HG03139 (cell line): ENCODE data around the gene ITPR2.
"Not testable (repeated sequence)": the region's sequence is repeated elsewhere in the genome, so short reads cannot be mapped to it uniquely, and the experiment has no call there.

Experiments used
- ATAC-seq: cut with Tn5 transposase; IDR thresholded peaks from one replicate; pipeline ENCODE4 v1.9.1; 2021; ENCODE audit not compliant: unreplicated experiment

ITPR2 gene

DNA sequence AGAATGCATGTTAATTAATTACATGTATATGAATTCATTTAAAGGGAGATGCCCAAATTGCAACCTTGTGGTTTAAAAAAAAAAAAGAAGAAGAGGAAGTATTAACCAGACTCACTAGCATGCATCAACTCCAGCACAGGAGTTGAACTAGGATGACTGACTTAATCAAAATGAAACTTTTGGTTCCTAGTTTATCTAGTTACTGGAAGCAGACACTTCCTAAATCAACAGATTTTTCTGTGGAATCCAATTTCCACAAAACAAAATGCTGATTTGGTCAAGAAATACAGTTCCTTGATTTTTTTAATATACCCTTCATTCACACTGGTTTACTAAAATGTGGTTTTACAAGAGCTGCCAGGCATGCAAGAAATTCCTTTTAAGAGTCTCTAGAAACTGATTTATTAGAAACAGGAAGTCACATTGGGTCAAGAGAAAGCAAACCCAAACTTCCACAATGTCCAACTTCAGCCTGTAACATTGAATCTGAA is 41.6 kb downstream of the ITPR2 start:
- no peak for ATAC-seq

GRCh38 chr12:26790645-26790994 is 42.4 kb downstream of the ITPR2 start:
- no peak for ATAC-seq

DNA sequence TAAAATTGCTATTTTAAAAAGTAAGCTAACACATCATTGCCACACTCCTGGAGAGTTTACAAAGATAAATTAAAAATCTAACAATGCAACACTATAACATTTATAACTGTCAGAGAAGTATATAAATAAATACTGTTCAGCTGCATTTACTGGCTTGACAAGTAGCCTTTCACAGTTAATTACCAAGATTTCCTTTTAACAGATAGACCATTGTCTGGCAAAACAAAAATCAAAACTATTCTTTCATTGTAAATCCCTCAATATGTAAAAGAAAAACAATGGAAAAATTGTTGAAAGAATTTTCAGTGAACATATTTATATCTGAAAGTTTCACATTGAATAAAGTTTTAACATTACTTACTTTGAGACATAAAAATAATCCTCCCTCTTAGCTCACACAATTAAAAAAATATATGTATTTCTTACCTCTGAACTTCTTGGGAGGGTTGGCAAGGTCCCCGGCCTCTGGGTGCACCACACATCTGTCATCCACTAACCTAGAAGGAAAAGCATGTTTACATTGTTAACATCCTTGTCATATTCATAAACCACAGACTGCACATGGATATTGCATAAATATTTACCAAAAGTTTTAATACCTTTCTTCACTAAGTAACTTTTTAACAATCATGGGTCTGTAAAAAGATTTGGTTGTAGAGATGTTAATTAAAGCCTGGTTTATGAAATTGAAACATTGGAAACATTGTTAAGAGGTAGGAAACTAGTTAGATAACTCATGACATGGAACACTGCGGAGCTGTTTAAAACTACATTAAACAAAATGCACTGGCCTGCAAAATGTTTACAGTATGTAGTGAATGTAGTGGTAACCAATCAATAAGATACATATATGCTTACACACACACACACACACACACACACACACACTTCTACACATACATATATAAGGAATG is 43.0 kb downstream of the ITPR2 start:
- no peak for ATAC-seq

DNA sequence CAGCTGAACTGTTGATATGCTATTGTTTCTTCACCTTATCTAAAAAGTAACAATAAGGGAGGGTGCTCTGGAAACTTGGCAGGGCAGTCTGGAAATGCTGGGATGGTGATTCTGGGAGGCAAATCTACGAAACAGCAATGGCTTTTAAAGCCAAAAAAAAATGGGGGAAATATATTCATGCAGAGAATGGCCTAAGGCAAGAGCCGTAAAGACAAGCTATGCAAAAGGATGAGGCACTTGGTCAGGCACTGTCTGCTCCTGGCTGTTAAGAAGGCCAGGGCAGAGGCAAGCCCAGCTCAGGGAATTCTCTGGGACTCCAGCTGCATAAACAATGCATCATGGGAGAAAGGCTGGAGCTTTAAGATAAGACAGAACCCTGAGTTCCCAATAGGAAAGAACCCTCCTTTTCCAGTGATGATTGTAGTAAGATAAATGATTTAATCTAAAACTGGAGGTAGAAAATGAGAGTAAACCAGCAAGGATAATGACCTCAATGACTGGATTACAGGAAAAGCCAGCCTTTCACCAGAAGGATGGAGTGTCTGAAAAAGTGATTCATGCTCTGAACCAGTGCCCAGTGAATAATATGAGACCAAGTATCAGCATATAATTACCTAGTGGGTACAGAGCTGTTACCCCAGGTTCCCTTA is 46.0 kb downstream of the ITPR2 start:
- no peak for ATAC-seq

DNA sequence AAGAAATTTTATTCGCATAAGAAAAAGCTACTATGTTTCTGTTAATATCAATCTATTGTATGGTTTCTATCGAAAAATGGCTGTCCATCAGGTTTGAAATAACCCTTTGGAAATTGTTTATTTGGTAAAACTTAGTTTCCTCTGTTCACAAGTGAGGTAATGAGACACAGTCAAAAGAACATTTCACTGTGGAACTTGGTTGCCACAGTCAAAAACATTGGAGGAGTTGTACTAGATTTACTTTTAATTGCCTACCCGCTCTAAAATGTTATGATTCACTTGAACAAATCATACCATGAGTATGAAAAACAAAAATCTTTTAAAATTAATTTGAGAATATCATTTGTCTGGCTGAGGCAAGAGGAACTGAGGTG is 46.5 kb downstream of the ITPR2 start:
- no peak for ATAC-seq

DNA sequence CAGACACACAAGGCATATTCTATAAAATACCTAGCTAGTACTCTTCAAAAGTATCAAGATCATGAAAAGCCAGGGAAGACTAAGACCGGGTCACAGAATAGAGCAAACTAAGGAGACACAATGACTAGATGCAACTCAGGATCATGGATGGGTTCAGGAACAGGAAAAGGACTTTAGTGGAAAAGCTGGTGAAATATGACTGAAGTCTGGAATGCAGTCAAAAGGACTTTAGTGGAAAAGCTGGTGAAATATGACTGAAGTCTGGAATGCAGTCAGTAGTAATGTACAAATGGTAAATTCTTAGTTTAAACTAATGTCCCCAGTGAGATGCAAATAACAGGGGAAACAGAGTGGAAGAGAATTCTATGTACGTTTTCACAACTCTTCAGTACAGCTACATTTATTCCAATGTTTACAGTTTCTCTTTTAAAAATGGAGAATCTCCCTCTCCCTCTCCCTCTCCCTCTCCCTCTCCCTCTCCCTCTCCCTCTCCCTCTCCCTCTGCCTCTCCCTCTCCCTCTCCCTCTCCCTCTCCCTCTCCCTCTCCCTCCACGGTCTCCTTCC is 49.1 kb downstream of the ITPR2 start:
- not testable (repeated sequence) for ATAC-seq

DNA sequence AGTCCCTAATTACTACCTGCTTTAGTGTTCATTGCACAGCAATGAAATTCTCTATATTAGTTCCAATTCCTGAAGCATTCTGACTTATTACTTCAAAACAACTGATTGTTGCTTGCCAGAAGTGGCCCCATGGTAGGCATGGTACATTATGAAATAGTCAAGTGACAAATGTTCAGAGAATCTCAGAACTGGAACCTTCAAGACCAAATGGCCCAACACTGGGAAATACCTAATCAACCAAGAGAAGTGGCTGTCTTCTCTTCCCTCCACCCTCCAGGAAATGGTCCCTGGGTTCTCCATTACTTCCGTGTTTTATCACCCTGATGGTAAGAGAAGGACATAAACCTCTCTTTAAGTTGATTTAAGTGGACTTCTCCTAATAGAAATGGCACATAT is 49.9 kb downstream of the ITPR2 start:
- no peak for ATAC-seq

GRCh38 chr12:26782372-26783130 is 50.4 kb downstream of the ITPR2 start:
- ATAC-seq: no peak

- ATAC-seq: not testable (repeated sequence)
Observed at GRCh38 chr12:26780656-26781055, 52.3 kb downstream of the ITPR2 start.

DNA sequence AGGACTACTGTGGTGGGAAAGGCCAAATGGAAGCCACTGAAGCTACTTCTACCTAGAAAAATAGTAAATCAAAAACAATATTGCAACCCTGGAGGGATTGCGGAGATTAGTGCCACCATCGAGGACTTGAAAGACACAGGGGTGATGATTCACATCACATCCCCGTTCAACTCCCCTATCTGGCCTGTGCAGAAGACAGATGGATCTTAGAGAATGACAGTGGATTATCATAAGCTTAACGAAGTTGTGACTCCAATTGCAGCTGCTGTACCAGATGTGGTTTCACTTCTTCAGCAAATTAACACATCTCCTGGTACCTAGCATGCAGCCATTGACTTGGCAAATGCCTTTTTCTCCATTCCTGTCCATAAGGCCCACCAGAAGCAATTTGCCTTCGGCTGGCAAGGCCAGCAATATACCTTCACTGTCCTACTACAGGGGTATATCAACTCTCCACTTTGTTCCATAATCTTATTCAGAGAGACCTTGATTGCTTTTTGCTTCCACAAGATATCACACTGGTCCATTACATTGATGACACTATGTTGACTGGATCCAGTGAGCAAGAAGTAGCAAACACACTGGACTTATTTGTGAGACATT is 54.7 kb downstream of the ITPR2 start:
- ATAC-seq: not testable (repeated sequence)

DNA sequence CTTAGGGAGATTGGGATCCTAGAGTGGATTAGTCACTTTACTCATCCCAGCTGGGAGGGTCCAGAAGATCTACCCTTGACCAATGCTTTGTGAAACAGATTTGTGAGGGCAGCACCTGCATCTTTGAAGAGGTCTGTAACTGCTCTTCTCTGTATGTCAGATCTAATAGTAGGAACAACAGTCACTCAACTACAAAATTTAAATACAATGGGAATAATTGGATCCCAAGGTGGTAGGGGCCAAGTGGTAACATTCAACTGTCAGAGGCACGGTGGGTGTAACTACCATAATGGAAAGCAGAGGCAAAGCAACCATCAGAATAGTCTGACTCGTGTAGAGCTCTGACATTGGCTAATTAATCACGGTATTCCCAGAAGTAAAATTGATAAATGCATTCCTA is 55.8 kb downstream of the ITPR2 start:
- no peak for ATAC-seq

GRCh38 chr12:26775991-26776390 is 57.0 kb downstream of the ITPR2 start:
- ATAC-seq: not testable (repeated sequence)

DNA sequence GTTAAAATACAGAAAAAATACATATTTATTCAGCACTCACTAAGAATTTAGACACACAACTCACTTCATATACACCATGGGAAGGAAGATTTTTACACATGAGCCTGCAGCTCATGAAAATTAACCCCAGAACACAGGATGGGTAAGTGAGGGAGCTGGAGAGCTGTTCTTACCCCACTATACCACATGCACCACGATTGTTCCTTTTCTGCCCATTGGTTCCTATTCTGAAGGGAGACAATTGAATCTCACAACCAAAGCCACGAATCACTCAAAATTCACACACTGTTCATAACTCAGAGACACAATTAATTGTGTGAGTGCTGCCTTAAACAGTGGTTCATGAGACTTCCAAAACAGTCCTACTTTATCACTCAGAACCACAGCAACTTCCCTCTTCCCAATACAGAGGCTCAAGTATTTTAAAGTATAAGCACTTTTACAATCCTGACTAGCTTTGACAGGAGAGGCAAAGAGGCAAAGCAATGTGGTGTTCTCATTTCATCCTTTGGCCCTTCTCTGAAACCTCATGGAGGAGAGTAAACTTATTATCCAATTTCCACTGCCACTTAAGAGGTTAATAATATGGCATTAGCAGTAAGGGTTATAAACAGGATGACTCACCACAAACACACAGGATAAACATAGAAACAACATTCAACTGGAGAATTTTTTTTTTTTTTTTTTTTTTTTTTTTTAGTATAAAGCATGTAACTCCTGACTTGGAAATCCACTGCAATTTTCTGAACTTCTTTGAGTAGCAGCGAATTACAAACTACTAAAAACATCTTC is 59.5 kb downstream of the ITPR2 start:
- no peak for ATAC-seq

DNA sequence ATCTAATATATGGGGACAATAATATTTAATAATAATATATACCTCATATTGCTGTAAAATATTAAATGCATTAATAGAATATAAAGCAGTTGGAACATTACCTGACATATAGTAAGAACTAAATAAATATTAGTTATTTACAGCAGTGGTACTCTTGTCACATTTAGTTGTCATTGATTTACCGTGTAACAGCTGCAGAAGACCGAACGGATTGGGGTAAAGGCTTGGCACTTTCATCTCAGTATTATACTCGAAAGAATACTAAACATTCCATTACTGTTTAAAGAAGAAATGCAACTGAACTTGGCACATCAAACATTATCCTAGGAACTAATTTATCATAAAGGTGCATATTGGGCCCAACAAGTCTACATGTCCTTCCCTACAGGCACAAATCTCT is 61.1 kb downstream of the ITPR2 start:
- no peak for ATAC-seq

- no peak for ATAC-seq
Observed at GRCh38 chr12:26770239-26771070, 62.5 kb downstream of the ITPR2 start.

DNA sequence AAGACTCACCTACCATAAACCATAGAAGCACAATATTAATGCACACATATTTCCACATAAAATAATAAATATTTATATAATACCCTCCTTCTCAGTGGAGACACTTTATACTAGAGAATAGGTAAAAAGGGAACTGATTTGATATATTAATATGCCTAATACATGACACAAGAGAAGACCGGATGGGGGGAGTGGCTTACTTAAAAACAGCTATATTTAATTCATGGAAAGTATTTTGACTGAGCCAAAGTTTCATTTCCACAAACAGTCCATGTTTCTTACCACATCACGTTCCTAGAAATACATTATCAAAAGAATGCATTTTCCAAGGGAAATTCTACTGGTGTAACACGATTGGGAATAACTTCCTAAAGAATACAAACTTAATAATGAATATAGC is 63.4 kb downstream of the ITPR2 start:
- no peak for ATAC-seq

GRCh38 chr12:26768611-26769603 is 64.1 kb downstream of the ITPR2 start:
- peak; percentile 72 for ATAC-seq

GRCh38 chr12:26767865-26768264 is 65.1 kb downstream of the ITPR2 start:
- ATAC-seq: no peak
